ENCODE results near the gene ZAP70.

DNA sequence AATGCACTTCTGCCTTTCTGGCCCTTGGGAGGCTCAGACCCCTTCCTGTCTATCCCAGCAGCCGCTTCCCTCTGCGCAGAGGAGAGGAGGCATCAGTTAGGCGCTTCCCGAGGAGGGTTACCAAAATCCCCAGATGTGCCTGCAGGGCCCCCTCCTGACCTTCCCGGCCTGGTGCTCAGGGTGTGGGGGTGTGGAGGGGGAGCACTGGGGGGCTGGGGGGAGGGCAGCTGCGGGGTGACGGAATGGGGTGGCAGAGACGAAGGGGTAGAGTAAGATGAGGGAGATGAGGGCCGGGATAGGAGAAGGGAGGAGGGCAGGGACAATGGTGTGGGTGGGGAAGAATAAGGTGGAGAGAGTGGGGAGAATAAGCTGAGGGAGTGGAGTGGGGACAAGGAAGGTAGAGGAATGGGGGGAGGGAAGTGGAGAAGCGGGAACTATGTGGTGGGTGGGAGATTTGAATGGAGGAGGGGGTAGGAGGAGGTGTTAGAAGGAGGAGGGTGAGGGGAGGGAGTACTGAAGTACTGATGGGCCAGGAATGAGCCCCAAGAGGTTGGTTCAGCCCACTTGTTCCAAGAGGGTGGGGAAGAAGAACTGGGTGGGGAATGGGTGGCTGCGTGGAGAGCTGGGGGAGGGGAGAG lies 6.5 kb upstream of the ZAP70 start:
- TF ChIP-seq, protein P1, sequence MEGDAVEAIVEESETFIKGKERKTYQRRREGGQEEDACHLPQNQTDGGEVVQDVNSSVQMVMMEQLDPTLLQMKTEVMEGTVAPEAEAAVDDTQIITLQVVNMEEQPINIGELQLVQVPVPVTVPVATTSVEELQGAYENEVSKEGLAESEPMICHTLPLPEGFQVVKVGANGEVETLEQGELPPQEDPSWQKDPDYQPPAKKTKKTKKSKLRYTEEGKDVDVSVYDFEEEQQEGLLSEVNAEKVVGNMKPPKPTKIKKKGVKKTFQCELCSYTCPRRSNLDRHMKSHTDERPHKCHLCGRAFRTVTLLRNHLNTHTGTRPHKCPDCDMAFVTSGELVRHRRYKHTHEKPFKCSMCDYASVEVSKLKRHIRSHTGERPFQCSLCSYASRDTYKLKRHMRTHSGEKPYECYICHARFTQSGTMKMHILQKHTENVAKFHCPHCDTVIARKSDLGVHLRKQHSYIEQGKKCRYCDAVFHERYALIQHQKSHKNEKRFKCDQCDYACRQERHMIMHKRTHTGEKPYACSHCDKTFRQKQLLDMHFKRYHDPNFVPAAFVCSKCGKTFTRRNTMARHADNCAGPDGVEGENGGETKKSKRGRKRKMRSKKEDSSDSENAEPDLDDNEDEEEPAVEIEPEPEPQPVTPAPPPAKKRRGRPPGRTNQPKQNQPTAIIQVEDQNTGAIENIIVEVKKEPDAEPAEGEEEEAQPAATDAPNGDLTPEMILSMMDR (IDR thresholded peaks at IDR 0.05) = no peak
- TF ChIP-seq ZFX (IDR thresholded peaks at IDR 0.05; ENCODE audit: borderline replicate concordance) = no peak

Data from 22Rv1 (cell line).